Measurements from ENCODE around the gene RPS14. TPM values are rescaled to one million over a fixed set of nuclear protein-coding genes. Genes with fewer than 3 reads are reported as not detected.

Gene RPS14
- total RNA-seq, 1 donor from 2014 or later = 1,578 TPM

DNA sequence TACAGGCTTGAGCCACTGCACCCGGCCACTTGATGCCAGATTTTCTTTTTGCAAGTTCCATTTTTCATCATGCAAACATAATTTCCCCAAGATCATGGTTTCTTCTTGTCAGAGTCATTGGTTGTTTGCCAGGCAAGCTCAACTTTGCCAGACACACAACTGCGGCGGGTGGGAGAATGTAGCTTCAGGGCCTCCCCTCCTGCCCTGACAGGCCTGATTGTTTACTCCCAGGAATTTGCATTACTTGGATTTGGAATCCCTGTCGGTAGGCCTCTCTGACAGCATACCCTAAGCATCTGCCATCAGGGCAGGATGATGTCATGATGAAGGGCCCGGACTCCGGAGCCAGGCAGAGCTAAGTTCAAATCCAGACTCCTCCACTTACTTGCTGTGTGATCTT lies 15.1 kb downstream of the RPS14 start:
- ATAC-seq = no peak

DNA sequence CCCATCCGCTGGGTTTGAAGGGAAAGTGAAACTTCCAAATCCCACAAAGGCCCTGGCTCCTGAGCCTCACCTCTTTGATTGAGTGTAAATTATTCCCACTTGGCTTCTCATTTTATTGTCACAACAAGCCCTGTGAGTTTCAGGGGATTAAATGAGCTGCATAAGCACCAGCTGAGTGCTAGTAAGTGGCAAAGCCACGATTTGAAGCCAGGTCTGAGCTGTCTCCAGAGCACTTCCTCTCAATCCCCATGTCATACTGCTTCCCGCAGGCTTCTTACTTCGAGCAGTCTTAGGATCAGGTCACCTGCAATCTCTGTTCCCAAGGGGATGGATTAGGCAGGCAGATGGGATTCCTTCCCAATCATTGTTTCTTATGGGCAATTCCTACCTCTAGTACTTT lies 18.0 kb downstream of the RPS14 start:
- no peak overlapping the region for H3K27ac ChIP-seq
- H3K27me3 ChIP-seq = no peaks in the 10 kb centered on the region
- ATAC-seq (no peak), DNase-seq (no peak)
- intact Hi-C loops (cut with DNase I) = no loop called here
- no peak overlapping the region for H3K4me3 ChIP-seq
- no peaks in the 10 kb centered on the region for H3K36me3 ChIP-seq
- TF ChIP-seq, protein P1, sequence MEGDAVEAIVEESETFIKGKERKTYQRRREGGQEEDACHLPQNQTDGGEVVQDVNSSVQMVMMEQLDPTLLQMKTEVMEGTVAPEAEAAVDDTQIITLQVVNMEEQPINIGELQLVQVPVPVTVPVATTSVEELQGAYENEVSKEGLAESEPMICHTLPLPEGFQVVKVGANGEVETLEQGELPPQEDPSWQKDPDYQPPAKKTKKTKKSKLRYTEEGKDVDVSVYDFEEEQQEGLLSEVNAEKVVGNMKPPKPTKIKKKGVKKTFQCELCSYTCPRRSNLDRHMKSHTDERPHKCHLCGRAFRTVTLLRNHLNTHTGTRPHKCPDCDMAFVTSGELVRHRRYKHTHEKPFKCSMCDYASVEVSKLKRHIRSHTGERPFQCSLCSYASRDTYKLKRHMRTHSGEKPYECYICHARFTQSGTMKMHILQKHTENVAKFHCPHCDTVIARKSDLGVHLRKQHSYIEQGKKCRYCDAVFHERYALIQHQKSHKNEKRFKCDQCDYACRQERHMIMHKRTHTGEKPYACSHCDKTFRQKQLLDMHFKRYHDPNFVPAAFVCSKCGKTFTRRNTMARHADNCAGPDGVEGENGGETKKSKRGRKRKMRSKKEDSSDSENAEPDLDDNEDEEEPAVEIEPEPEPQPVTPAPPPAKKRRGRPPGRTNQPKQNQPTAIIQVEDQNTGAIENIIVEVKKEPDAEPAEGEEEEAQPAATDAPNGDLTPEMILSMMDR (IDR thresholded peaks at IDR 0.05) = no peak
- no peaks in the 10 kb centered on the region for H3K9me3 ChIP-seq
- peaks cover 4% of the 10 kb centered on the region for H3K4me1 ChIP-seq

More for the DNA sequence above, 15.1 kb downstream of the RPS14 start:
- H3K36me3 ChIP-seq = no peaks in the 10 kb centered on the region
- TF ChIP-seq, protein P1 (IDR thresholded peaks at IDR 0.05) = no peak
- intact Hi-C loops (cut with DNase I) = no loop called here
- H3K9me3 ChIP-seq = no peaks in the 10 kb centered on the region
- H3K4me1 ChIP-seq = peaks cover 4% of the 10 kb centered on the region
- no peak overlapping the region for H3K4me3 ChIP-seq
- no peaks in the 10 kb centered on the region for H3K27me3 ChIP-seq
- no peak overlapping the region for H3K27ac ChIP-seq
- no peak for DNase-seq

DNA sequence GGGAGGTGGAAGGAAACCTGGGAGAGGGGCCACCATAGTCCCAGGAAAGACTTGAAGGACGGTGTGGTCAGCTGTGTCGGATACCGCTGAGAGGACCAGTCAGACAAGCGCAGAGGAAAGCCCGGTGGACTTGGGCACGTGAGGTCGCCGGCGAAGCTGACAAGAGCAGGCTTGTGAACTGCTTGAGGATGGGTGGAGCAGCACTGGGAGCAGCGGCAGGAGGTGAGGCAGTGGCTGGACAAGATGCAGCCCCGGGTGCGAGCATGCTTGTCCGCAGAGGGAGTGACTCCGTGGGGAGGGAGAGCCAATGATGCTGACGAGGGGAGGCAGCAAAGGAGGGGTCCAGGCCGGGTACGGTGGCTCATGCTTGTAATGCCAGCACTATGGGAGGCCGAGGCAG lies 18.5 kb downstream of the RPS14 start:
- H3K4me1 ChIP-seq = peaks cover 2% of the 10 kb centered on the region
- no peaks in the 10 kb centered on the region for H3K36me3 ChIP-seq
- no peaks in the 10 kb centered on the region for H3K9me3 ChIP-seq
- ATAC-seq (no peak), DNase-seq (no peak)
- intact Hi-C loops (cut with DNase I) = no loop called here
- H3K4me3 ChIP-seq = no peak overlapping the region
- no peak overlapping the region for H3K27ac ChIP-seq
- no peaks in the 10 kb centered on the region for H3K27me3 ChIP-seq
- TF ChIP-seq, protein P1 (IDR thresholded peaks at IDR 0.05) = no peak

DNA sequence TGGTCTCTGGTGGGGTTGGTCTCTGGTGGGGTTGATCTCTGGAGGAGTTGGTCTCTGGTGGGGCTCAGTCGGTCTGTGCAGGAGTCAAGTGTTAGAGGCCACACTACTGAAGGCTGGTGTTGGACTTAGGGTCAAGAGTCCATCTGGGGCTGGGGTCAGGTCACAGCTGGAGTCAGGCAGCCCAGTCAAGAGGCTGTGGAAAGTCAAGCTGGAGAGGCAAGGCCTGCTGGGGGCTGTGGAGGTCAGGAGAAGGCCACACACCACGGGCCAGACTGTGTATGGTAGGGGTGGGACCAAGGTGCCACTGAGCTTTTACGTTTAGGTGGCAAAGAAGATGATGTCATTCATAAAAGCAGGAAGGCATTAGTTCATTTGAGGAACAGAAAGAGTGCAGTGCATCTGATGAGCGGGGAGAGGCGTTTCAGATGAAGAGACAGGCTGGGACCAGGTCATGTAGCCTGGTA lies 20.1 kb downstream of the RPS14 start:
- H3K27me3 ChIP-seq = no peaks in the 10 kb centered on the region
- DNase-seq (no peak), ATAC-seq (peak; percentile 31)
- H3K4me1 ChIP-seq = no peaks in the 10 kb centered on the region
- no peaks in the 10 kb centered on the region for H3K9me3 ChIP-seq
- intact Hi-C loops (cut with DNase I) = no loop called here
- TF ChIP-seq, protein P1 (IDR thresholded peaks at IDR 0.05) = no peak
- H3K27ac ChIP-seq = no peak overlapping the region
- no peaks in the 10 kb centered on the region for H3K36me3 ChIP-seq
- H3K4me3 ChIP-seq = no peak overlapping the region

DNA sequence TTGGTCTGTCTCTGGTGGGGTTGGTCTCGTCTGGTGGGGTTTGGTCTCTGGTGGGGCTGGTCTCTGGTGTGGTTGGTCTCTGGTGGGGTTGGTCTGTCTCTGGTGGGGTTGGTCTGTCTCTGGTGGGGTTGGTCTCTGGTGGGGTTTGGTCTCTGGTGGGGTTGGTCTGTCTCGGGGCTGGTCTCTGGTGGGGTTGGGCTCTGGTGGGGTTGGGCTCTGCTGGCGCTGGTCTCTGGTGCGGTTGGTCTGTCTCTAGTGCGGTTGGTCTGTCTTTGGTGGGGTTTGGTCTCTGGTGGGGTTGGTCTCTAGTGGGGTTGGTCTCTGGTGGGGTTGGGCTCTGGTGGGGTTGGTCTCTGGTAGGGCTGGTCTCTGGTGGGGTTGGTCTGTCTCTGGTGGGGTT lies 20.6 kb downstream of the RPS14 start:
- DNase-seq (no peak), ATAC-seq (no peak)
- no peaks in the 10 kb centered on the region for H3K9me3 ChIP-seq
- no peaks in the 10 kb centered on the region for H3K36me3 ChIP-seq
- no peak overlapping the region for H3K4me3 ChIP-seq
- no peaks in the 10 kb centered on the region for H3K27me3 ChIP-seq
- intact Hi-C loops (cut with DNase I) = no loop called here
- TF ChIP-seq, protein P1 (IDR thresholded peaks at IDR 0.05) = no peak
- H3K4me1 ChIP-seq = no peaks in the 10 kb centered on the region
- H3K27ac ChIP-seq = no peak overlapping the region
